Measurements from ENCODE around the gene SMARCA5. TPM values are rescaled to one million over a fixed set of nuclear protein-coding genes. Genes with fewer than 3 reads are reported as not detected.

Gene SMARCA5
- polyA plus RNA-seq, 1 donor, result 46.3 TPM

GRCh38 chr4:143558823-143559756 is 45.6 kb downstream of the SMARCA5 start:
- WGBS (ENCODE audit: insufficient coverage, low lambda C conversion rate), result no CpG with 5 or more reads among the region's 57 CpGs
- Histone ChIP-seq H3K4me1 (ENCODE audit: control insufficient read depth, insufficient read depth, low read length) (peaks cover 6% of the 10 kb centered on the region), H3K36me3 (ENCODE audit: control insufficient read depth, insufficient read depth, low read length) (peaks cover 5% of the 10 kb centered on the region), H3K27me3 (ENCODE audit: control insufficient read depth, insufficient read depth, low read length) (no peaks in the 10 kb centered on the region), H3K9me3 (ENCODE audit: control insufficient read depth, low read depth, low read length) (no peaks in the 10 kb centered on the region), H3K27ac (ENCODE audit: low read length) (peak overlapping the region; percentile 74), H3K4me3 (ENCODE audit: low read length) (peak overlapping the region; percentile 68)
- peak; percentile 74 to 87 for DNase-seq

- no peaks in the 10 kb centered on the region for H3K27me3 ChIP-seq (ENCODE audit: control insufficient read depth, insufficient read depth, low read length)
- H3K4me3 ChIP-seq (ENCODE audit: low read length), result peak overlapping the region; percentile 68
- H3K9me3 ChIP-seq (ENCODE audit: control insufficient read depth, low read depth, low read length), result no peaks in the 10 kb centered on the region
- H3K27ac ChIP-seq (ENCODE audit: low read length), result no peak overlapping the region
- WGBS (ENCODE audit: insufficient coverage, low lambda C conversion rate), result no CpG with 5 or more reads among the region's 17 CpGs
- DNase-seq, result no peak
- H3K4me1 ChIP-seq (ENCODE audit: control insufficient read depth, insufficient read depth, low read length), result peaks cover 6% of the 10 kb centered on the region
- peaks cover 4% of the 10 kb centered on the region for H3K36me3 ChIP-seq (ENCODE audit: control insufficient read depth, insufficient read depth, low read length)
Observed at GRCh38 chr4:143559757-143560147, 46.2 kb downstream of the SMARCA5 start.

DNA sequence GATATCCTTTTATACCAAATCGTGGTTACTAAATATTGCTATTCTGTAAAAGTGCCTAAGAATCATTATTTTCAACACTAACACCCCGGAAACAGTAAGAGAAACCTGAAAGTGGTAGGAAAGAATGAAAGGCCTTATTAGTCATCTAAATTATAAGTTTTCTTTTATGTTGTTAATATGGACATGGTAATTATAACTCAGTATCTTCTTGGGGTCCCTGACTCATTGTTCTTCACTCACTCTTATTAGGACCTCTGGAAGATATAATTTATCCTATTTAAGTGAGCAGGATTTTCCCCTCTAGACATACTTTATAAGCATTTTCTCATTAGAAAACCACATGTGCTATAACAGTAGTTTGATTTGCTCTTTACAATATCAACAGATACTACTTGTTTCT is 51.0 kb downstream of the SMARCA5 start:
- WGBS (ENCODE audit: insufficient coverage, low lambda C conversion rate), result 100% methylated on average over 1 of the region's 2 CpGs
- Histone ChIP-seq H3K27ac (ENCODE audit: low read length) (no peak overlapping the region), H3K4me3 (ENCODE audit: low read length) (no peak overlapping the region), H3K27me3 (ENCODE audit: control insufficient read depth, insufficient read depth, low read length) (no peaks in the 10 kb centered on the region), H3K36me3 (ENCODE audit: control insufficient read depth, insufficient read depth, low read length) (no peaks in the 10 kb centered on the region), H3K9me3 (ENCODE audit: control insufficient read depth, low read depth, low read length) (no peaks in the 10 kb centered on the region), H3K4me1 (ENCODE audit: control insufficient read depth, insufficient read depth, low read length) (peaks cover 3% of the 10 kb centered on the region)
- DNase-seq, result no peak

GRCh38 chr4:143575331-143575730 is 61.8 kb downstream of the SMARCA5 start:
- H3K36me3 ChIP-seq (ENCODE audit: control insufficient read depth, insufficient read depth, low read length), result peaks cover 5% of the 10 kb centered on the region
- H3K9me3 ChIP-seq (ENCODE audit: control insufficient read depth, low read depth, low read length), result no peaks in the 10 kb centered on the region
- DNase-seq, result no peak
- H3K4me3 ChIP-seq (ENCODE audit: low read length), result no peak overlapping the region
- H3K27ac ChIP-seq (ENCODE audit: low read length), result no peak overlapping the region
- no peaks in the 10 kb centered on the region for H3K27me3 ChIP-seq (ENCODE audit: control insufficient read depth, insufficient read depth, low read length)
- no peaks in the 10 kb centered on the region for H3K4me1 ChIP-seq (ENCODE audit: control insufficient read depth, insufficient read depth, low read length)

- Histone ChIP-seq H3K9me3 (ENCODE audit: control insufficient read depth, low read depth, low read length) (no peaks in the 10 kb centered on the region), H3K4me1 (ENCODE audit: control insufficient read depth, insufficient read depth, low read length) (no peaks in the 10 kb centered on the region), H3K36me3 (ENCODE audit: control insufficient read depth, insufficient read depth, low read length) (no peaks in the 10 kb centered on the region), H3K27me3 (ENCODE audit: control insufficient read depth, insufficient read depth, low read length) (no peaks in the 10 kb centered on the region), H3K27ac (ENCODE audit: low read length) (no peak overlapping the region), H3K4me3 (ENCODE audit: low read length) (no peak overlapping the region)
- DNase-seq, result no peak
- no CpG with 5 or more reads among the region's 3 CpGs for WGBS (ENCODE audit: insufficient coverage, low lambda C conversion rate)
Observed at GRCh38 chr4:143581331-143581946, 67.9 kb downstream of the SMARCA5 start.

GRCh38 chr4:143585548-143585947 is 72.0 kb downstream of the SMARCA5 start:
- no peaks in the 10 kb centered on the region for H3K27me3 ChIP-seq (ENCODE audit: control insufficient read depth, insufficient read depth, low read length)
- no peaks in the 10 kb centered on the region for H3K36me3 ChIP-seq (ENCODE audit: control insufficient read depth, insufficient read depth, low read length)
- no peak overlapping the region for H3K4me3 ChIP-seq (ENCODE audit: low read length)
- no peaks in the 10 kb centered on the region for H3K4me1 ChIP-seq (ENCODE audit: control insufficient read depth, insufficient read depth, low read length)
- no peaks in the 10 kb centered on the region for H3K9me3 ChIP-seq (ENCODE audit: control insufficient read depth, low read depth, low read length)
- no peak for DNase-seq
- H3K27ac ChIP-seq (ENCODE audit: low read length), result no peak overlapping the region
- WGBS (ENCODE audit: insufficient coverage, low lambda C conversion rate), result no CpG with 5 or more reads among the region's 6 CpGs

DNA sequence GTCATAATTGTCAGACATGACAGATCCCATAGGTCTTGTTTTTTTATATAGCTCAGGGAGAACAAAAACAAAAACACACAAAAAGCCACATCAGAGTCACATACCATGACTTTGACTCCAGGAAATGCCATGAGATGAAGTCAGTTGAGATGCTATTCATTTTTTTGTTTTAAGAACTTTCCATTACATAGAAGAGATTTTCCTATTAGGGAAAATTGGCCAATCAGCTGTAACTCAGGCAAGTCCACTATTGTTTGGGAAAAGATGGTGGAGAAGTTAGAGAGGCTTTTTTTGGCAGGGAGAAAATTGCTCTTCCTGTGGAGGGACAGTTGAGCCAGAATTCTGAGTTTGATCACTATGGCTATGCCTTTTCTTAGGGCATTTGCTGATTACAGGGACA is 72.6 kb downstream of the SMARCA5 start:
- H3K9me3 ChIP-seq (ENCODE audit: control insufficient read depth, low read depth, low read length), result no peaks in the 10 kb centered on the region
- no peak for DNase-seq
- no peak overlapping the region for H3K4me3 ChIP-seq (ENCODE audit: low read length)
- no peaks in the 10 kb centered on the region for H3K36me3 ChIP-seq (ENCODE audit: control insufficient read depth, insufficient read depth, low read length)
- no peaks in the 10 kb centered on the region for H3K27me3 ChIP-seq (ENCODE audit: control insufficient read depth, insufficient read depth, low read length)
- H3K27ac ChIP-seq (ENCODE audit: low read length), result no peak overlapping the region
- H3K4me1 ChIP-seq (ENCODE audit: control insufficient read depth, insufficient read depth, low read length), result no peaks in the 10 kb centered on the region

- Histone ChIP-seq H3K27me3 (ENCODE audit: control insufficient read depth, insufficient read depth, low read length) (no peaks in the 10 kb centered on the region), H3K9me3 (ENCODE audit: control insufficient read depth, low read depth, low read length) (no peaks in the 10 kb centered on the region), H3K4me3 (ENCODE audit: low read length) (no peak overlapping the region), H3K36me3 (ENCODE audit: control insufficient read depth, insufficient read depth, low read length) (no peaks in the 10 kb centered on the region), H3K4me1 (ENCODE audit: control insufficient read depth, insufficient read depth, low read length) (no peaks in the 10 kb centered on the region), H3K27ac (ENCODE audit: low read length) (no peak overlapping the region)
- no peak for DNase-seq
Observed at GRCh38 chr4:143587703-143588102, 74.2 kb downstream of the SMARCA5 start.

DNA sequence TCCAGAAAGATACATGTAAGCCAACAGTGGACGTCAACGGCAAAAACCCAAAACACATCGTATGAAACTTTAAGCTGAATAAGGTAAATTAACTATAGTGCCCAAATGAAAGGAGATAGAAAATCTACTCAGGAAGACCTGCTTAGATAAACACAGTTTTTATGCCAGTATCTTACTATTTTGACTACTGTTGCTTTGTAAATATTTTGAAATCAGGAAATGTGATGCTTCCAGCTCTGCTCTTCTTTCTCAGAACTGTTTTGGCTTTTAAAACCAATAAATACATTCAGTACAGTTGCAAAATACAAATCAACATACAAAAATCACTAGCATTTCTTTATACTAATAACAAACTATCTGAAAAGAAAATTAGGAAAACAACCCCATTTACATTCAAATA is 83.8 kb downstream of the SMARCA5 start:
- Histone ChIP-seq H3K27ac (ENCODE audit: low read length) (no peak overlapping the region), H3K27me3 (ENCODE audit: control insufficient read depth, insufficient read depth, low read length) (no peaks in the 10 kb centered on the region), H3K9me3 (ENCODE audit: control insufficient read depth, low read depth, low read length) (no peaks in the 10 kb centered on the region), H3K4me3 (ENCODE audit: low read length) (no peak overlapping the region), H3K36me3 (ENCODE audit: control insufficient read depth, insufficient read depth, low read length) (no peaks in the 10 kb centered on the region), H3K4me1 (ENCODE audit: control insufficient read depth, insufficient read depth, low read length) (no peaks in the 10 kb centered on the region)
- no peak for DNase-seq
- 90% methylated on average over 2 of the region's 3 CpGs for WGBS (ENCODE audit: insufficient coverage, low lambda C conversion rate)

GRCh38 chr4:143598816-143599215 is 85.3 kb downstream of the SMARCA5 start:
- DNase-seq, result no peak

GRCh38 chr4:143599827-143600226 is 86.3 kb downstream of the SMARCA5 start:
- DNase-seq, result no peak
- Histone ChIP-seq H3K9me3 (ENCODE audit: control insufficient read depth, low read depth, low read length) (no peaks in the 10 kb centered on the region), H3K27ac (ENCODE audit: low read length) (no peak overlapping the region), H3K36me3 (ENCODE audit: control insufficient read depth, insufficient read depth, low read length) (no peaks in the 10 kb centered on the region), H3K27me3 (ENCODE audit: control insufficient read depth, insufficient read depth, low read length) (no peaks in the 10 kb centered on the region), H3K4me3 (ENCODE audit: low read length) (no peak overlapping the region), H3K4me1 (ENCODE audit: control insufficient read depth, insufficient read depth, low read length) (no peaks in the 10 kb centered on the region)
- no CpG with 5 or more reads among the region's 1 CpG for WGBS (ENCODE audit: insufficient coverage, low lambda C conversion rate)

More at GRCh38 chr4:143598816-143599215, 85.3 kb downstream of the SMARCA5 start:
- Histone ChIP-seq H3K27me3 (ENCODE audit: control insufficient read depth, insufficient read depth, low read length) (no peaks in the 10 kb centered on the region), H3K27ac (ENCODE audit: low read length) (no peak overlapping the region), H3K4me1 (ENCODE audit: control insufficient read depth, insufficient read depth, low read length) (no peaks in the 10 kb centered on the region), H3K4me3 (ENCODE audit: low read length) (no peak overlapping the region), H3K36me3 (ENCODE audit: control insufficient read depth, insufficient read depth, low read length) (no peaks in the 10 kb centered on the region), H3K9me3 (ENCODE audit: control insufficient read depth, low read depth, low read length) (no peaks in the 10 kb centered on the region)
